Neural cell (in vitro differentiated cells): ENCODE results near the gene HNRNPUL1. TPM values are rescaled to one million over a fixed set of nuclear protein-coding genes. Genes with fewer than 3 reads are reported as not detected.

Source experiments
- H2AFZ ChIP-seq: fragments of 200-600, 300-800 bp; sonication (generic), shearing (Covaris generic); 2 replicates; pipeline ENCODE4 v1.6.0; 2014; ENCODE audit warnings: low read depth, mild to moderate bottlenecking, antibody characterized with exemption, low read length, moderate library complexity
- H3F3A ChIP-seq: fragments of 200-600 bp; shearing (Covaris generic); 2 replicates; pipeline ENCODE4 v1.6.1; 2016; ENCODE audit warnings: mild to moderate bottlenecking, moderate library complexity, mixed read lengths, antibody characterized with exemption, low read length; ENCODE audit not compliant: insufficient read depth, poor library complexity, severe bottlenecking
- H3K27ac ChIP-seq: fragments of 200-600, 300-800 bp; sonication (generic), shearing (Covaris generic); 2 replicates; pipeline ENCODE4 v1.5.1; 2014; ENCODE audit warnings: mild to moderate bottlenecking, low read length, moderate library complexity
- H3K27me3 ChIP-seq: fragments of 300-800, 200-600 bp; sonication (generic), shearing (Covaris generic); 2 replicates; pipeline ENCODE4 v1.6.0; 2014; ENCODE audit warnings: mild to moderate bottlenecking, low read depth, low read length, moderate library complexity; ENCODE audit not compliant: insufficient read depth
- H3K36me3 ChIP-seq: fragments of 300-800, 200-600 bp; sonication (generic), shearing (Covaris generic); 2 replicates; pipeline ENCODE4 v1.5.1; 2014; ENCODE audit warnings: mild to moderate bottlenecking, antibody characterized with exemption, low read length, moderate library complexity; ENCODE audit not compliant: insufficient read depth
- H3K4me2 ChIP-seq: fragments of 300-800, 200-600 bp; sonication (generic), shearing (Covaris generic); 2 replicates; pipeline ENCODE4 v1.6.0; 2014; ENCODE audit warnings: mild to moderate bottlenecking, low read length
- H3K4me3 ChIP-seq: fragments of 300-800, 200-600 bp; sonication (generic), shearing (Covaris generic); 2 replicates; pipeline ENCODE4 v1.5.1; 2014; ENCODE audit warnings: mild to moderate bottlenecking, low read length, moderate library complexity
- H3K79me2 ChIP-seq: fragments of 200-600 bp; shearing (Covaris generic); replicated peaks from 2 replicates; pipeline ENCODE4 v1.6.0; 2014; ENCODE audit warnings: mild to moderate bottlenecking, low read length, moderate library complexity; ENCODE audit not compliant: insufficient read depth
- H3K9ac ChIP-seq: fragments of 300-800, 200-600 bp; sonication (generic), shearing (Covaris generic); 2 replicates; pipeline ENCODE4 v1.6.1; 2016; ENCODE audit warnings: mild to moderate bottlenecking, low read length, mixed read lengths
- H3K9me2 ChIP-seq: fragments of 200-600 bp; shearing (Covaris generic); 2 replicates; pipeline ENCODE4 v1.6.1; 2016; ENCODE audit warnings: mild to moderate bottlenecking, low read length, mixed read lengths; ENCODE audit not compliant: insufficient read depth
- H3K9me3 ChIP-seq: fragments of 200-600, 300-800 bp; sonication (generic), shearing (Covaris generic); 2 replicates; pipeline ENCODE4 v1.6.1; 2016; ENCODE audit warnings: mild to moderate bottlenecking, mixed run types, low read length, moderate library complexity, mixed read lengths
- H4K20me1 ChIP-seq: fragments of 200-600 bp; shearing (Covaris generic); 2 replicates; pipeline ENCODE4 v1.6.1; 2016; ENCODE audit warnings: mild to moderate bottlenecking, mixed run types; ENCODE audit not compliant: insufficient read depth
- CTCF ChIP-seq: fragments of 450-650 bp; IDR thresholded peaks from 2 replicates; pipeline ENCODE4 v1.5.1; 2014; ENCODE audit warnings: antibody characterized with exemption, mild to moderate bottlenecking, moderate library complexity; ENCODE audit not compliant: poor library complexity, severe bottlenecking
- EP300 ChIP-seq: fragments of 450-650 bp; conservative IDR thresholded peaks from 2 replicates; pipeline ENCODE4 v1.6.1; 2014; ENCODE audit warnings: antibody characterized with exemption, mild to moderate bottlenecking, moderate library complexity; ENCODE audit not compliant: poor library complexity, severe bottlenecking
- EZH2 ChIP-seq: fragments of 200-600, 300-800 bp; shearing (Covaris generic), sonication (generic); IDR thresholded peaks from 2 replicates; pipeline ENCODE4 v1.6.1; 2014; ENCODE audit warnings: antibody characterized with exemption, low read length, borderline replicate concordance, mild to moderate bottlenecking; ENCODE audit not compliant: insufficient read depth, poor library complexity, severe bottlenecking
- MXI1 ChIP-seq: fragments of 450-650 bp; conservative IDR thresholded peaks from 2 replicates; pipeline ENCODE4 v1.6.1; 2014; ENCODE audit warnings: antibody characterized with exemption, mild to moderate bottlenecking; ENCODE audit not compliant: poor library complexity, severe bottlenecking
- POLR2AphosphoS5 ChIP-seq: IDR thresholded peaks from 2 replicates; pipeline ENCODE4 v1.6.1; 2012
- RAD21 ChIP-seq: fragments of 450-650 bp; conservative IDR thresholded peaks from 2 replicates; pipeline ENCODE4 v1.6.1; 2014; ENCODE audit warnings: antibody characterized with exemption, mild to moderate bottlenecking, moderate library complexity
- REST ChIP-seq: IDR thresholded peaks from 2 replicates; pipeline ENCODE4 v1.6.1; 2012; ENCODE audit warnings: borderline replicate concordance
- SMC3 ChIP-seq: fragments of 450-650 bp; conservative IDR thresholded peaks from 2 replicates; pipeline ENCODE4 v1.6.1; 2014; ENCODE audit warnings: antibody characterized with exemption, mild to moderate bottlenecking, moderate library complexity; ENCODE audit not compliant: poor library complexity
- TAF1 ChIP-seq: IDR thresholded peaks from 2 replicates; pipeline ENCODE4 v1.6.1; 2012; ENCODE audit warnings: low read depth
- polyA plus RNA-seq: library from polyadenylated mRNA; depleted of rRNA; stranded (reverse); fragments of >200 nt; gene quantifications from 2 replicates; pipeline ENCODE4 v1.2.3, GENCODE V29; 2014

HNRNPUL1 gene
- polyA plus RNA-seq, 1 donor from 2014 or later: 34.6 TPM

GRCh38 chr19:41269571-41269970 lies 5.4 kb downstream of the HNRNPUL1 start:
- TF ChIP-seq REST (no peak), CTCF (no peak), POLR2AphosphoS5 (no peak), TAF1 (no peak), SMC3 (no peak), EZH2 (no peak), MXI1 (no peak), RAD21 (no peak), EP300 (no peak)

GRCh38 chr19:41273076-41273475 lies 8.9 kb downstream of the HNRNPUL1 start:
- H2AFZ ChIP-seq: no peak overlapping the region

More at GRCh38 chr19:41269571-41269970, 5.4 kb downstream of the HNRNPUL1 start:
- H3K27me3 ChIP-seq: no peaks in the 10 kb centered on the region
- H3K4me3 ChIP-seq: no peak overlapping the region
- peaks cover 9% of the 10 kb centered on the region for H3K36me3 ChIP-seq
- H3K9ac ChIP-seq: no peak overlapping the region
- H3K9me2 ChIP-seq: no peaks in the 10 kb centered on the region
- peaks cover 37% of the 10 kb centered on the region for H3K79me2 ChIP-seq
- no peaks in the 10 kb centered on the region for H3K9me3 ChIP-seq
- peaks cover 8% of the 10 kb centered on the region for H4K20me1 ChIP-seq
- no peak overlapping the region for H3K4me2 ChIP-seq
- H3K27ac ChIP-seq: no peak overlapping the region
- H3F3A ChIP-seq: no peaks in the 10 kb centered on the region
- no peak overlapping the region for H2AFZ ChIP-seq

More at GRCh38 chr19:41273076-41273475, 8.9 kb downstream of the HNRNPUL1 start:
- Histone ChIP-seq H3K9me2 (no peaks in the 10 kb centered on the region), H3K9ac (no peak overlapping the region), H3K9me3 (no peaks in the 10 kb centered on the region), H3K79me2 (peaks cover 2% of the 10 kb centered on the region), H3K27me3 (no peaks in the 10 kb centered on the region), H3K4me2 (no peak overlapping the region), H3F3A (no peaks in the 10 kb centered on the region), H3K36me3 (peaks cover 13% of the 10 kb centered on the region), H3K4me3 (no peak overlapping the region), H4K20me1 (no peaks in the 10 kb centered on the region), H3K27ac (no peak overlapping the region)
- no peak for TF ChIP-seq EP300
- TF ChIP-seq EZH2: no peak
- no peak for TF ChIP-seq SMC3
- no peak for TF ChIP-seq POLR2AphosphoS5
- TF ChIP-seq REST: no peak
- TF ChIP-seq TAF1: no peak
- no peak for TF ChIP-seq RAD21
- no peak for TF ChIP-seq CTCF
- TF ChIP-seq MXI1: no peak
